ENCODE results near the gene NNAT. TPM values are rescaled to one million over a fixed set of nuclear protein-coding genes. Genes with fewer than 3 reads are reported as not detected.

NNAT gene
- total RNA-seq, 1 experiment from 2014 or later, result not detected

- DNase-seq (ENCODE audit: unreplicated experiment), result peak; percentile 84
- Mint-ChIP-seq H3K27ac (ENCODE audit: low read depth, unreplicated experiment) (peak overlapping the region; percentile 19), H3K27me3 (ENCODE audit: insufficient read depth, unreplicated experiment) (no peaks in the 10 kb centered on the region), H3K4me1 (ENCODE audit: insufficient read depth, unreplicated experiment) (peaks cover 18% of the 10 kb centered on the region), H3K36me3 (ENCODE audit: insufficient read depth, unreplicated experiment) (no peaks in the 10 kb centered on the region), H3K4me3 (ENCODE audit: unreplicated experiment) (no peak overlapping the region), H3K9me3 (ENCODE audit: unreplicated experiment) (no peaks in the 10 kb centered on the region)
- CTCF ChIA-PET, result interaction anchor here (0.5 to 10.4 kb wide), 36 partner anchors 9 to 680 kb away, joined by 3 to 191 read pairs (median 4); no protein-coding TSS in a partner anchor
- POLR2A ChIA-PET, result interaction anchor here (0.7 to 2.9 kb wide), 8 partner anchors 10 to 356 kb away, joined by 3 to 12 read pairs (median 6); partner anchors contain the start of genes MANBAL, MROH8 and RPN2
- TF ChIP-seq CTCF (IDR thresholded peaks at IDR 0.05; ENCODE audit: unreplicated experiment), result peak; percentile 79
- intact Hi-C loops (cut with micrococcal nuclease), result loop anchor here (1.0 to 10.0 kb wide), 5 partner anchors 258 to 530 kb away; no protein-coding TSS in a partner anchor
- BruUV-seq (replicated peaks), result no TSS peak
Observed at GRCh38 chr20:37534401-37535157, 13.5 kb downstream of the NNAT start.

- no peaks in the 10 kb centered on the region for H3K36me3 Mint-ChIP-seq (ENCODE audit: insufficient read depth, unreplicated experiment)
- no peak overlapping the region for H3K27ac Mint-ChIP-seq (ENCODE audit: low read depth, unreplicated experiment)
- DNase-seq (ENCODE audit: unreplicated experiment), result no peak
- no peaks in the 10 kb centered on the region for H3K9me3 Mint-ChIP-seq (ENCODE audit: unreplicated experiment)
- BruUV-seq (replicated peaks), result no TSS peak
- no peak overlapping the region for H3K4me3 Mint-ChIP-seq (ENCODE audit: unreplicated experiment)
- POLR2A ChIA-PET, result interaction anchor here (0.7 to 2.9 kb wide), 5 partner anchors 11 to 259 kb away, joined by 3 to 12 read pairs (median 3); partner anchors contain the start of gene MANBAL
- peaks cover 18% of the 10 kb centered on the region for H3K4me1 Mint-ChIP-seq (ENCODE audit: insufficient read depth, unreplicated experiment)
- no peaks in the 10 kb centered on the region for H3K27me3 Mint-ChIP-seq (ENCODE audit: insufficient read depth, unreplicated experiment)
- intact Hi-C loops (cut with micrococcal nuclease), result loop anchor here (2.0 to 10.0 kb wide), 2 partner anchors 341 to 531 kb away; no protein-coding TSS in a partner anchor
- CTCF ChIA-PET, result interaction anchor here (0.5 to 10.4 kb wide), 25 partner anchors 10 to 437 kb away, joined by 3 to 191 read pairs (median 4); no protein-coding TSS in a partner anchor
- TF ChIP-seq CTCF (IDR thresholded peaks at IDR 0.05; ENCODE audit: unreplicated experiment), result no peak
Observed at GRCh38 chr20:37535443-37536132, 14.5 kb downstream of the NNAT start.

GRCh38 chr20:37537505-37537904 is 16.5 kb downstream of the NNAT start:
- Mint-ChIP-seq H3K27ac (ENCODE audit: low read depth, unreplicated experiment) (no peak overlapping the region), H3K9me3 (ENCODE audit: unreplicated experiment) (no peaks in the 10 kb centered on the region), H3K27me3 (ENCODE audit: insufficient read depth, unreplicated experiment) (no peaks in the 10 kb centered on the region), H3K36me3 (ENCODE audit: insufficient read depth, unreplicated experiment) (no peaks in the 10 kb centered on the region), H3K4me3 (ENCODE audit: unreplicated experiment) (no peak overlapping the region), H3K4me1 (ENCODE audit: insufficient read depth, unreplicated experiment) (peaks cover 18% of the 10 kb centered on the region)
- DNase-seq (ENCODE audit: unreplicated experiment), result no peak
- BruUV-seq (replicated peaks), result no TSS peak
- no peak for TF ChIP-seq CTCF (IDR thresholded peaks at IDR 0.05; ENCODE audit: unreplicated experiment)
- POLR2A ChIA-PET, result interaction anchor here (0.6 to 3.0 kb wide), 9 partner anchors 10 to 496 kb away, joined by 3 to 30 read pairs (median 3); partner anchors contain the start of genes BLCAP, MANBAL, MROH8 and RPN2
- intact Hi-C loops (cut with micrococcal nuclease), result loop anchor here (10.0 kb wide), 1 partner anchor 533 kb away; no protein-coding TSS in a partner anchor
- CTCF ChIA-PET, result interaction anchor here (1.0 to 1.7 kb wide), 7 partner anchors 152 to 347 kb away, joined by 3 to 9 read pairs (median 4); no protein-coding TSS in a partner anchor

All from MCF 10A (cell line).